BJ (cell line): Measurements from ENCODE around the gene SBF2. TPM values are rescaled to one million over a fixed set of nuclear protein-coding genes. Genes with fewer than 3 reads are reported as not detected.

Experiments
- CTCF ChIA-PET: fragments of 350-600 bp; formaldehyde crosslinking; extraction: SDS; loops from one replicate; lab custom pipeline; 2021; ENCODE audit warnings: antibody characterized with exemption, inconsistent platforms; lab: Yijun Ruan, JAX
- POLR2A ChIA-PET: fragments of 300-600 bp; sonication (Branson Sonifier 250); formaldehyde crosslinking; extraction: SDS; loops from one replicate; lab custom pipeline; 2021; ENCODE audit warnings: antibody characterized with exemption; lab: Charles Lee
- DNase-seq: peaks from one replicate; pipeline ENCODE4 v3.0.0-alpha.2; 2011; ENCODE audit warnings: low read depth
- H3K27me3 ChIP-seq: 2 replicates; pipeline ENCODE4 v1.6.0; 2011; ENCODE audit warnings: low read length; ENCODE audit not compliant: control insufficient read depth, insufficient read depth
- H3K36me3 ChIP-seq: 2 replicates; pipeline ENCODE4 v1.5.1; 2011; ENCODE audit warnings: low read length; ENCODE audit not compliant: control insufficient read depth, insufficient read depth
- H3K4me3 ChIP-seq: 2 replicates; pipeline ENCODE4 v1.5.1; 2011; ENCODE audit warnings: low read depth, mild to moderate bottlenecking, control low read depth, low read length
- CTCF ChIP-seq: IDR thresholded peaks from 2 replicates; pipeline ENCODE4 v1.5.1; 2011; ENCODE audit warnings: low read depth, mild to moderate bottlenecking, control low read depth, inconsistent platforms, low read length, moderate library complexity; ENCODE audit not compliant: insufficient read depth
- polyA plus RNA-seq: library from polyadenylated mRNA; depleted of rRNA; stranded (reverse); fragments of >200 nt; gene quantifications from 2 replicates; pipeline ENCODE4 v1.2.3, GENCODE V29; 2011

The SBF2 gene
- polyA plus RNA-seq, 1 experiment, result 33.8 TPM

GRCh38 chr11:10114593-10115404, 179.2 kb downstream of the SBF2 start:
- Histone ChIP-seq H3K36me3 (no peaks in the 10 kb centered on the region), H3K4me3 (no peak overlapping the region), H3K27me3 (no peaks in the 10 kb centered on the region)
- no peak for TF ChIP-seq CTCF
- no peak for DNase-seq
- ChIA-PET CTCF (no interaction called here), POLR2A (no interaction called here)

GRCh38 chr11:10113852-10114251, 180.2 kb downstream of the SBF2 start:
- ChIA-PET CTCF (no interaction called here), POLR2A (no interaction called here)
- Histone ChIP-seq H3K27me3 (no peaks in the 10 kb centered on the region), H3K4me3 (no peak overlapping the region), H3K36me3 (no peaks in the 10 kb centered on the region)
- no peak for TF ChIP-seq CTCF
- no peak for DNase-seq

GRCh38 chr11:10109806-10110205, 184.2 kb downstream of the SBF2 start:
- H3K36me3 ChIP-seq, result no peaks in the 10 kb centered on the region
- peak; percentile 83 for DNase-seq
- no peaks in the 10 kb centered on the region for H3K27me3 ChIP-seq
- ChIA-PET CTCF (interaction anchor here (0.6 to 1.2 kb wide), 3 partner anchors 98 to 192 kb away, joined by 3 to 4 read pairs (median 3); no protein-coding TSS in a partner anchor), POLR2A (interaction anchor here (0.6 to 0.8 kb wide), 3 partner anchors 198 to 307 kb away, joined by 3 to 5 read pairs (median 4); no protein-coding TSS in a partner anchor)
- no peak for TF ChIP-seq CTCF
- H3K4me3 ChIP-seq, result no peak overlapping the region

DNA sequence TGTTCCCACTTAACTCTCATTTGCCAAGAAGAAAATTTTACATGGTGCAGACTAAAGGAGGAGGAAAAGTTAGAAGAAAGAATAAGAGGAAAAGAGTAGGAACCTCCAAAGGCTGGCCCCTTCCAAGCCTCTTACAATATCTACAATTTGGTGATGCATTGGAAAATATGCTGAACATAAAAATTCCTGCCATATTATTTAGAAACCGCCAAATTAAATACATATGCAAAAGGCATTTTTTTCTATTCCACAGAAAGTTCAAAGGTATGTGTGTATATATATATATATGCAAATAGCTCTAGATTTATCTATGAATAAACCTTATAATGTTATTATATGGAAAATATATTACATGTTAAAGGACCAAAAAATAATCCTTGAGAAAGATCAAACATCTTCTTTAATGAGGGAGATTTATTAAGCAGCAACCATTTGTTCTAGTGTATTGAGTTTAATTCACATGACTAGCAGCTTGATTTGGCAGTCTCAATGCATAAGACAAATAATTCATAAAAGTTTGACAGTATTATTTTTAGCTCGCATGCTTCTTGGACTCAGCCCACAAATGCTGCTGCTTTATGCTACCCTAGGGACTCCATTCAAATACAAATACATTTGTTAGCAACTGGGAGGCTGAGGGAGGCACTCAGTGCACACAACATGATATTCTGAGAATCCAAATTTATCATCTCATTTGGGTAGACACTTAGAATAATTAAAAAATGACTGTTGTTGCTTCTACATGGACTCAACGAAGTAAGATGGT, 184.9 kb downstream of the SBF2 start:
- H3K4me3 ChIP-seq, result no peak overlapping the region
- no peaks in the 10 kb centered on the region for H3K36me3 ChIP-seq
- DNase-seq, result no peak
- POLR2A ChIA-PET, result interaction anchor here (0.6 to 0.8 kb wide), 3 partner anchors 199 to 306 kb away, joined by 3 to 5 read pairs (median 4); no protein-coding TSS in a partner anchor
- no peaks in the 10 kb centered on the region for H3K27me3 ChIP-seq
- CTCF ChIA-PET, result interaction anchor here (1.0 to 1.2 kb wide), 2 partner anchors 98 to 192 kb away, joined by 3 read pairs; no protein-coding TSS in a partner anchor
- no peak for TF ChIP-seq CTCF

GRCh38 chr11:10107497-10107896, 186.5 kb downstream of the SBF2 start:
- Histone ChIP-seq H3K27me3 (no peaks in the 10 kb centered on the region), H3K36me3 (no peaks in the 10 kb centered on the region), H3K4me3 (no peak overlapping the region)
- ChIA-PET POLR2A (no interaction called here), CTCF (interaction anchor here (0.8 to 0.9 kb wide), 2 partner anchors 191 to 195 kb away, joined by 3 to 4 read pairs; no protein-coding TSS in a partner anchor)
- TF ChIP-seq CTCF, result no peak
- DNase-seq, result no peak
